GM23338 (cell line): ENCODE measurements around the gene ERCC3. TPM values are rescaled to one million over a fixed set of nuclear protein-coding genes. Genes with fewer than 3 reads are reported as not detected.

Source experiments
- ATAC-seq: fragments of 200-7000 bp; cut with Tn5 transposase; 3 replicates; pipeline ENCODE4 v1.9.1; 2020
- DNase-seq: peaks from one replicate; pipeline ENCODE4 v3.0.0-alpha.2; 2015; ENCODE audit warnings: low spot score
- H2AFZ ChIP-seq: fragments of 200-600 bp; sonication (generic); 2 replicates; pipeline ENCODE4 v1.8.0; 2016; ENCODE audit warnings: antibody characterized with exemption, mild to moderate bottlenecking, moderate library complexity
- H3F3A ChIP-seq: fragments of 200-600 bp; sonication (generic); replicated peaks from 2 replicates; pipeline ENCODE4 v1.8.0; 2017; ENCODE audit warnings: antibody characterized with exemption, mixed run types, low read depth
- H3K27ac ChIP-seq: fragments of 200-600 bp; sonication (generic); 2 replicates; pipeline ENCODE4 v1.6.1; 2016; ENCODE audit warnings: low read depth
- H3K27me3 ChIP-seq: fragments of 200-600 bp; sonication (generic); 2 replicates; pipeline ENCODE4 v1.8.0; 2016; ENCODE audit warnings: mild to moderate bottlenecking, mixed run types, moderate library complexity; ENCODE audit not compliant: insufficient read depth
- H3K36me3 ChIP-seq: fragments of 200-600 bp; sonication (generic); 2 replicates; pipeline ENCODE4 v1.8.0; 2016; ENCODE audit warnings: mild to moderate bottlenecking; ENCODE audit not compliant: insufficient read depth
- H3K4me1 ChIP-seq: fragments of 200-600 bp; sonication (generic); 2 replicates; pipeline ENCODE4 v1.8.0; 2016; ENCODE audit warnings: mild to moderate bottlenecking, moderate library complexity; ENCODE audit not compliant: insufficient read depth
- H3K4me2 ChIP-seq: fragments of 200-600 bp; sonication (generic); 2 replicates; pipeline ENCODE4 v1.7.1; 2017; ENCODE audit warnings: mixed run types
- H3K4me3 ChIP-seq: fragments of 200-600 bp; sonication (generic); 2 replicates; pipeline ENCODE4 v1.6.1; 2016; ENCODE audit warnings: mixed run types
- H3K79me2 ChIP-seq: fragments of 200-600 bp; sonication (generic); replicated peaks from 2 replicates; pipeline ENCODE4 v1.8.0; 2017; ENCODE audit warnings: mild to moderate bottlenecking; ENCODE audit not compliant: insufficient read depth
- H3K9me2 ChIP-seq: fragments of 200-600 bp; sonication (generic); 2 replicates; pipeline ENCODE4 v1.8.0; 2017; ENCODE audit not compliant: insufficient read depth
- H4K20me1 ChIP-seq: fragments of 200-600 bp; sonication (generic); replicated peaks from 2 replicates; pipeline ENCODE4 v1.8.0; 2017; ENCODE audit warnings: mild to moderate bottlenecking; ENCODE audit not compliant: insufficient read depth
- H3K27ac Mint-ChIP-seq: 2 replicates; pipeline ENCODE4 v1.8.0; 2020; ENCODE audit warnings: inconsistent platforms, mild to moderate bottlenecking, moderate library complexity, mixed read lengths
- H3K27me3 Mint-ChIP-seq: 3 replicates; pipeline ENCODE4 v1.8.0; 2022; ENCODE audit warnings: low read depth, mild to moderate bottlenecking, moderate library complexity, mixed read lengths, inconsistent platforms; ENCODE audit not compliant: insufficient read depth, poor library complexity
- H3K36me3 Mint-ChIP-seq: 3 replicates; pipeline ENCODE4 v1.8.0; 2021; ENCODE audit warnings: low read depth, mild to moderate bottlenecking, inconsistent platforms, moderate library complexity, mixed read lengths
- H3K4me1 Mint-ChIP-seq: 3 replicates; pipeline ENCODE4 v1.8.0; 2020; ENCODE audit warnings: mild to moderate bottlenecking, inconsistent platforms, mixed read lengths
- H3K4me3 Mint-ChIP-seq: 3 replicates; pipeline ENCODE4 v1.8.0; 2021; ENCODE audit warnings: moderate library complexity, mild to moderate bottlenecking, inconsistent platforms, mixed read lengths
- H3K9me3 Mint-ChIP-seq: 3 replicates; pipeline ENCODE4 v1.8.0; 2020; ENCODE audit warnings: moderate library complexity, mild to moderate bottlenecking, inconsistent platforms, mixed read lengths
- CREB1 ChIP-seq: fragments of 250-450 bp; sonication (Bioruptor Pico); IDR thresholded peaks from 2 replicates; pipeline ENCODE4 v1.5.0; 2020; ENCODE audit warnings: low read depth, mild to moderate bottlenecking, moderate library complexity
- EZH2 ChIP-seq: fragments of 200-600 bp; sonication (generic); IDR thresholded peaks from one replicate; pipeline ENCODE4 v1.8.0; 2017; ENCODE audit warnings: antibody characterized with exemption, mild to moderate bottlenecking, low read depth; ENCODE audit not compliant: unreplicated experiment
- EZH2phosphoT487 ChIP-seq: fragments of 200-600 bp; sonication (generic); IDR thresholded peaks from one replicate; pipeline ENCODE4 v1.8.1; 2018; ENCODE audit warnings: antibody characterized with exemption; ENCODE audit not compliant: unreplicated experiment
- NANOG ChIP-seq: IDR thresholded peaks from 2 replicates; pipeline ENCODE4 v1.6.1; 2016; ENCODE audit warnings: antibody characterized with exemption, borderline replicate concordance
- POLR2AphosphoS5 ChIP-seq: IDR thresholded peaks from 2 replicates; pipeline ENCODE4 v1.6.1; 2016; ENCODE audit warnings: antibody characterized with exemption, low read depth
- REST ChIP-seq: IDR thresholded peaks from one replicate; pipeline ENCODE4 v1.6.1; 2018; ENCODE audit warnings: antibody characterized with exemption; ENCODE audit not compliant: unreplicated experiment
- STAT1 ChIP-seq: IDR thresholded peaks from one replicate; pipeline ENCODE4 v1.6.1; 2016; ENCODE audit warnings: antibody characterized with exemption; ENCODE audit not compliant: unreplicated experiment
- ZNF114 ChIP-seq: fragments of 250-450 bp; sonication (Bioruptor Pico); IDR thresholded peaks from 2 replicates; pipeline ENCODE4 v1.5.0; 2020; ENCODE audit warnings: mild to moderate bottlenecking, moderate library complexity
- ZNF331 ChIP-seq: fragments of 250-450 bp; sonication (Bioruptor Pico); IDR thresholded peaks from 2 replicates; pipeline ENCODE4 v1.5.0; 2020; ENCODE audit warnings: low read depth, mild to moderate bottlenecking, moderate library complexity
- ZNF462 ChIP-seq: fragments of 250-450 bp; sonication (Bioruptor Pico); IDR thresholded peaks from 2 replicates; pipeline ENCODE4 v1.5.0; 2020; ENCODE audit warnings: mild to moderate bottlenecking, moderate library complexity
- polyA plus RNA-seq: library from polyadenylated mRNA; unstranded; fragments of >200 nt; fragmentation: Nextera tagmentation; extraction: Ambion mirVana; gene quantifications from 2 replicates; pipeline ENCODE4 v1.2.1, GENCODE V29; 2016
- total RNA-seq: library from RNA; depleted of rRNA; stranded (reverse); fragments of >200 nt; shearing (Covaris generic); gene quantifications from 2 replicates; pipeline ENCODE4 v1.2.3, GENCODE V29; 2014
- TF ChIP-seq, protein P1 (sequence below): IDR thresholded peaks from 2 replicates; pipeline ENCODE4 v1.6.1; 2016; ENCODE audit warnings: antibody characterized with exemption

The ERCC3 gene
- total and polyA plus RNA-seq, 2 experiments from 2014 or later: 35.1 to 62.7 TPM

GRCh38 chr2:127235082-127235702 lies 58.8 kb downstream of the ERCC3 start:
- ATAC-seq (no peak), DNase-seq (no peak)
- Histone ChIP-seq H3K27me3 (no peaks in the 10 kb centered on the region), H2AFZ (no peak overlapping the region), H3F3A (no peaks in the 10 kb centered on the region), H3K9me2 (no peaks in the 10 kb centered on the region), H4K20me1 (no peaks in the 10 kb centered on the region), H3K36me3 (no peaks in the 10 kb centered on the region), H3K79me2 (no peaks in the 10 kb centered on the region), H3K4me2 (no peak overlapping the region), H3K4me1 (no peaks in the 10 kb centered on the region), H3K27ac (no peak overlapping the region), H3K4me3 (no peak overlapping the region)
- peaks cover 2% of the 10 kb centered on the region for H3K27me3 Mint-ChIP-seq
- peaks cover 19% of the 10 kb centered on the region for H3K9me3 Mint-ChIP-seq
- TF ChIP-seq ZNF114 (CRISPR knock-in tag): no peak
- no peak for TF ChIP-seq STAT1
- no peak for TF ChIP-seq EZH2
- no peak for TF ChIP-seq ZNF462 (CRISPR knock-in tag)
- no peak for TF ChIP-seq POLR2AphosphoS5
- TF ChIP-seq REST: no peak
- no peak for TF ChIP-seq CREB1
- no peak for TF ChIP-seq NANOG
- TF ChIP-seq EZH2phosphoT487: no peak
- no peak for TF ChIP-seq ZNF331 (CRISPR knock-in tag)
- TF ChIP-seq, protein P1, sequence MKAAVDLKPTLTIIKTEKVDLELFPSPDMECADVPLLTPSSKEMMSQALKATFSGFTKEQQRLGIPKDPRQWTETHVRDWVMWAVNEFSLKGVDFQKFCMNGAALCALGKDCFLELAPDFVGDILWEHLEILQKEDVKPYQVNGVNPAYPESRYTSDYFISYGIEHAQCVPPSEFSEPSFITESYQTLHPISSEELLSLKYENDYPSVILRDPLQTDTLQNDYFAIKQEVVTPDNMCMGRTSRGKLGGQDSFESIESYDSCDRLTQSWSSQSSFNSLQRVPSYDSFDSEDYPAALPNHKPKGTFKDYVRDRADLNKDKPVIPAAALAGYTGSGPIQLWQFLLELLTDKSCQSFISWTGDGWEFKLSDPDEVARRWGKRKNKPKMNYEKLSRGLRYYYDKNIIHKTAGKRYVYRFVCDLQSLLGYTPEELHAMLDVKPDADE: no peak
- H3K36me3 Mint-ChIP-seq: peaks cover 12% of the 10 kb centered on the region
- no peak overlapping the region for H3K4me3 Mint-ChIP-seq
- no peak overlapping the region for H3K27ac Mint-ChIP-seq
- H3K4me1 Mint-ChIP-seq: 0 out of 3 replicates have a peak, but pooled peaks cover 3% of the 10 kb centered on the region
